CD4-positive, alpha-beta T cell treated with Interleukin-12 subunit alpha and Interleukin-12 subunit beta, for 1 hour (primary cell): ENCODE measurements around the gene CAMK1.
A peak's percentile ranks its signal among the peaks of the same experiment; 100 is the strongest.

Experiments
- DNase-seq: peaks from one replicate; pipeline ENCODE4 v3.0.0-alpha.2; 2020

Gene CAMK1

GRCh38 chr3:9770276-9770812, 597 bp upstream of the CAMK1 start:
- no peak for DNase-seq

- DNase-seq = no peak
Observed at GRCh38 chr3:9769012-9769411, 735 bp downstream of the CAMK1 start.

GRCh38 chr3:9768141-9768775, 1.5 kb downstream of the CAMK1 start:
- no peak for DNase-seq

GRCh38 chr3:9767418-9767817, 2.3 kb downstream of the CAMK1 start:
- no peak for DNase-seq

- DNase-seq = no peak
Observed at GRCh38 chr3:9765865-9766264, 3.9 kb downstream of the CAMK1 start.

- no peak for DNase-seq
Observed at GRCh38 chr3:9762871-9763270, 6.9 kb downstream of the CAMK1 start.

GRCh38 chr3:9761919-9762318, 7.8 kb downstream of the CAMK1 start:
- no peak for DNase-seq

GRCh38 chr3:9760779-9761505, 8.8 kb downstream of the CAMK1 start:
- DNase-seq = no peak

- no peak for DNase-seq
Observed at GRCh38 chr3:9757427-9757826, 12.3 kb downstream of the CAMK1 start.

GRCh38 chr3:9754678-9755077, 15.1 kb downstream of the CAMK1 start:
- no peak for DNase-seq

GRCh38 chr3:9750556-9751411, 19.0 kb downstream of the CAMK1 start:
- no peak for DNase-seq

GRCh38 chr3:9749645-9750555, 19.8 kb downstream of the CAMK1 start, which contains the start of gene OGG1:
Gene OGG1 (plus strand): TSS chr3:9749952. CDS start chr3:9750287, 335 bp downstream.
- peak; percentile 96 for DNase-seq

GRCh38 chr3:9749296-9749644, 20.5 kb downstream of the CAMK1 start:
- no peak for DNase-seq

- DNase-seq = no peak
Observed at GRCh38 chr3:9748031-9748430, 21.7 kb downstream of the CAMK1 start.

GRCh38 chr3:9747267-9747666, 22.5 kb downstream of the CAMK1 start:
- no peak for DNase-seq

GRCh38 chr3:9746330-9746729, 23.4 kb downstream of the CAMK1 start:
- no peak for DNase-seq

- no peak for DNase-seq
Observed at GRCh38 chr3:9745521-9745920, 24.2 kb downstream of the CAMK1 start.

- no peak for DNase-seq
Observed at GRCh38 chr3:9744162-9744561, 25.6 kb downstream of the CAMK1 start.

- DNase-seq = no peak
Observed at GRCh38 chr3:9743548-9743947, 26.2 kb downstream of the CAMK1 start.

- DNase-seq = no peak
Observed at GRCh38 chr3:9742560-9742959, 27.2 kb downstream of the CAMK1 start.

GRCh38 chr3:9739181-9739580, 30.6 kb downstream of the CAMK1 start:
- DNase-seq = no peak

GRCh38 chr3:9736831-9737230, 32.9 kb downstream of the CAMK1 start:
- DNase-seq = no peak
